GM23338 (cell line): ENCODE results near the gene CSTF2T. TPM values are rescaled to one million over a fixed set of nuclear protein-coding genes. Genes with fewer than 3 reads are reported as not detected.

Source experiments
- ATAC-seq: fragments of 200-7000 bp; cut with Tn5 transposase; 3 replicates; pipeline ENCODE4 v1.9.1; 2020
- DNase-seq: peaks from one replicate; pipeline ENCODE4 v3.0.0-alpha.2; 2015; ENCODE audit warnings: low spot score
- H2AFZ ChIP-seq: fragments of 200-600 bp; sonication (generic); 2 replicates; pipeline ENCODE4 v1.8.0; 2016; ENCODE audit warnings: antibody characterized with exemption, mild to moderate bottlenecking, moderate library complexity
- H3F3A ChIP-seq: fragments of 200-600 bp; sonication (generic); replicated peaks from 2 replicates; pipeline ENCODE4 v1.8.0; 2017; ENCODE audit warnings: antibody characterized with exemption, mixed run types, low read depth
- H3K27ac ChIP-seq: fragments of 200-600 bp; sonication (generic); 2 replicates; pipeline ENCODE4 v1.6.1; 2016; ENCODE audit warnings: low read depth
- H3K27me3 ChIP-seq: fragments of 200-600 bp; sonication (generic); 2 replicates; pipeline ENCODE4 v1.8.0; 2016; ENCODE audit warnings: mild to moderate bottlenecking, mixed run types, moderate library complexity; ENCODE audit not compliant: insufficient read depth
- H3K36me3 ChIP-seq: fragments of 200-600 bp; sonication (generic); 2 replicates; pipeline ENCODE4 v1.8.0; 2016; ENCODE audit warnings: mild to moderate bottlenecking; ENCODE audit not compliant: insufficient read depth
- H3K4me1 ChIP-seq: fragments of 200-600 bp; sonication (generic); 2 replicates; pipeline ENCODE4 v1.8.0; 2016; ENCODE audit warnings: mild to moderate bottlenecking, moderate library complexity; ENCODE audit not compliant: insufficient read depth
- H3K4me2 ChIP-seq: fragments of 200-600 bp; sonication (generic); 2 replicates; pipeline ENCODE4 v1.7.1; 2017; ENCODE audit warnings: mixed run types
- H3K4me3 ChIP-seq: fragments of 200-600 bp; sonication (generic); 2 replicates; pipeline ENCODE4 v1.6.1; 2016; ENCODE audit warnings: mixed run types
- H3K79me2 ChIP-seq: fragments of 200-600 bp; sonication (generic); replicated peaks from 2 replicates; pipeline ENCODE4 v1.8.0; 2017; ENCODE audit warnings: mild to moderate bottlenecking; ENCODE audit not compliant: insufficient read depth
- H3K9me2 ChIP-seq: fragments of 200-600 bp; sonication (generic); 2 replicates; pipeline ENCODE4 v1.8.0; 2017; ENCODE audit not compliant: insufficient read depth
- H4K20me1 ChIP-seq: fragments of 200-600 bp; sonication (generic); replicated peaks from 2 replicates; pipeline ENCODE4 v1.8.0; 2017; ENCODE audit warnings: mild to moderate bottlenecking; ENCODE audit not compliant: insufficient read depth
- H3K27ac Mint-ChIP-seq: 2 replicates; pipeline ENCODE4 v1.8.0; 2020; ENCODE audit warnings: inconsistent platforms, mild to moderate bottlenecking, moderate library complexity, mixed read lengths
- H3K27me3 Mint-ChIP-seq: 3 replicates; pipeline ENCODE4 v1.8.0; 2022; ENCODE audit warnings: low read depth, mild to moderate bottlenecking, moderate library complexity, mixed read lengths, inconsistent platforms; ENCODE audit not compliant: insufficient read depth, poor library complexity
- H3K36me3 Mint-ChIP-seq: 3 replicates; pipeline ENCODE4 v1.8.0; 2021; ENCODE audit warnings: low read depth, mild to moderate bottlenecking, inconsistent platforms, moderate library complexity, mixed read lengths
- H3K4me1 Mint-ChIP-seq: 3 replicates; pipeline ENCODE4 v1.8.0; 2020; ENCODE audit warnings: mild to moderate bottlenecking, inconsistent platforms, mixed read lengths
- H3K4me3 Mint-ChIP-seq: 3 replicates; pipeline ENCODE4 v1.8.0; 2021; ENCODE audit warnings: moderate library complexity, mild to moderate bottlenecking, inconsistent platforms, mixed read lengths
- H3K9me3 Mint-ChIP-seq: 3 replicates; pipeline ENCODE4 v1.8.0; 2020; ENCODE audit warnings: moderate library complexity, mild to moderate bottlenecking, inconsistent platforms, mixed read lengths
- CTCF ChIP-seq, 2 experiments: fragments of 200-600 bp in 1 of 2; sonication (generic) in 1 of 2; conservative IDR thresholded peaks; 2 replicates each; pipeline versions ENCODE4 v1.5.1 to v1.6.1; 2016 to 2017; ENCODE audit warnings: antibody characterized with exemption in 2 of 2, low read depth in 2 of 2, mild to moderate bottlenecking in 2 of 2, moderate library complexity in 1 of 2
- EZH2 ChIP-seq: fragments of 200-600 bp; sonication (generic); IDR thresholded peaks from one replicate; pipeline ENCODE4 v1.8.0; 2017; ENCODE audit warnings: antibody characterized with exemption, mild to moderate bottlenecking, low read depth; ENCODE audit not compliant: unreplicated experiment
- EZH2phosphoT487 ChIP-seq: fragments of 200-600 bp; sonication (generic); IDR thresholded peaks from one replicate; pipeline ENCODE4 v1.8.1; 2018; ENCODE audit warnings: antibody characterized with exemption; ENCODE audit not compliant: unreplicated experiment
- JUNB ChIP-seq: IDR thresholded peaks from one replicate; pipeline ENCODE4 v1.6.1; 2016; ENCODE audit warnings: antibody characterized with exemption; ENCODE audit not compliant: unreplicated experiment
- POLR2AphosphoS5 ChIP-seq: IDR thresholded peaks from 2 replicates; pipeline ENCODE4 v1.6.1; 2016; ENCODE audit warnings: antibody characterized with exemption, low read depth
- STAT1 ChIP-seq: IDR thresholded peaks from one replicate; pipeline ENCODE4 v1.6.1; 2016; ENCODE audit warnings: antibody characterized with exemption; ENCODE audit not compliant: unreplicated experiment
- ZNF331 ChIP-seq: fragments of 250-450 bp; sonication (Bioruptor Pico); IDR thresholded peaks from 2 replicates; pipeline ENCODE4 v1.5.0; 2020; ENCODE audit warnings: low read depth, mild to moderate bottlenecking, moderate library complexity
- polyA plus RNA-seq: library from polyadenylated mRNA; unstranded; fragments of >200 nt; fragmentation: Nextera tagmentation; extraction: Ambion mirVana; gene quantifications from 2 replicates; pipeline ENCODE4 v1.2.1, GENCODE V29; 2016
- total RNA-seq: library from RNA; depleted of rRNA; stranded (reverse); fragments of >200 nt; shearing (Covaris generic); gene quantifications from 2 replicates; pipeline ENCODE4 v1.2.3, GENCODE V29; 2014
- TF ChIP-seq, protein P1 (sequence below): IDR thresholded peaks from one replicate; pipeline ENCODE4 v1.6.1; 2018; ENCODE audit warnings: antibody characterized with exemption; ENCODE audit not compliant: unreplicated experiment
- TF ChIP-seq, protein P2 (sequence below): fragments of 250-450 bp; sonication (Bioruptor Pico); IDR thresholded peaks from 2 replicates; pipeline ENCODE4 v1.5.0; 2020; ENCODE audit warnings: mild to moderate bottlenecking, moderate library complexity
- TF ChIP-seq, protein P3 (sequence below): IDR thresholded peaks from 2 replicates; pipeline ENCODE4 v1.6.1; 2016; ENCODE audit warnings: antibody characterized with exemption

The CSTF2T gene
- total and polyA plus RNA-seq, 2 experiments from 2014 or later = 9.8 to 31.9 TPM

DNA sequence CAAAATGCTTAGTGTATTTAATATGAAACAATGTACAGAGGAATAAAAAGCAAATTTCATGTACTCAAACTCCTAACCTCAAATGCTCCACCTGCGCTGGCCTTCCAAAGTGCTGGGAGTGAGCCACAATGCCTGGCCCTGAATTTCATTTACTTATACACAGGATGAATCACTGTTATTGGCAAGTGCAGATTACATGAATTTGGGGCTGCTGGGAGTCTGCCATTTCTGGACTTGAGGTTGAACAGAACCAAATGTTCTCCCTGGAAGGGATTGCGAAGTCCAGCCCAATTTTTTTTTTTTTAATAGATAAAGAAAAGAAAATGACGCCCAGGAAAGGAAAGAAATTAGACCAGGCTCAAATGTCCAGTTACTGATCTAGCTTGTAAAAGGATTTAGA lies 6.8 kb upstream of the CSTF2T start:
- Mint-ChIP-seq H3K4me1 (peaks cover 20% of the 10 kb centered on the region), H3K4me3 (no peak overlapping the region), H3K9me3 (no peaks in the 10 kb centered on the region), H3K36me3 (no peaks in the 10 kb centered on the region), H3K27ac (no peak overlapping the region), H3K27me3 (no peaks in the 10 kb centered on the region)
- Histone ChIP-seq H3K27me3 (no peaks in the 10 kb centered on the region), H3F3A (no peaks in the 10 kb centered on the region), H3K9me2 (no peaks in the 10 kb centered on the region; the same call in 1 of the 2 replicates), H3K4me3 (no peak overlapping the region), H3K4me1 (peaks cover 8% of the 10 kb centered on the region), H2AFZ (no peak overlapping the region), H3K27ac (no peak overlapping the region), H4K20me1 (no peaks in the 10 kb centered on the region), H3K36me3 (no peaks in the 10 kb centered on the region), H3K4me2 (no peak overlapping the region), H3K79me2 (no peaks in the 10 kb centered on the region)
- TF ChIP-seq POLR2AphosphoS5 = no peak
- no peak for TF ChIP-seq EZH2
- TF ChIP-seq EZH2phosphoT487 = no peak
- TF ChIP-seq JUNB = no peak
- TF ChIP-seq, protein P1, sequence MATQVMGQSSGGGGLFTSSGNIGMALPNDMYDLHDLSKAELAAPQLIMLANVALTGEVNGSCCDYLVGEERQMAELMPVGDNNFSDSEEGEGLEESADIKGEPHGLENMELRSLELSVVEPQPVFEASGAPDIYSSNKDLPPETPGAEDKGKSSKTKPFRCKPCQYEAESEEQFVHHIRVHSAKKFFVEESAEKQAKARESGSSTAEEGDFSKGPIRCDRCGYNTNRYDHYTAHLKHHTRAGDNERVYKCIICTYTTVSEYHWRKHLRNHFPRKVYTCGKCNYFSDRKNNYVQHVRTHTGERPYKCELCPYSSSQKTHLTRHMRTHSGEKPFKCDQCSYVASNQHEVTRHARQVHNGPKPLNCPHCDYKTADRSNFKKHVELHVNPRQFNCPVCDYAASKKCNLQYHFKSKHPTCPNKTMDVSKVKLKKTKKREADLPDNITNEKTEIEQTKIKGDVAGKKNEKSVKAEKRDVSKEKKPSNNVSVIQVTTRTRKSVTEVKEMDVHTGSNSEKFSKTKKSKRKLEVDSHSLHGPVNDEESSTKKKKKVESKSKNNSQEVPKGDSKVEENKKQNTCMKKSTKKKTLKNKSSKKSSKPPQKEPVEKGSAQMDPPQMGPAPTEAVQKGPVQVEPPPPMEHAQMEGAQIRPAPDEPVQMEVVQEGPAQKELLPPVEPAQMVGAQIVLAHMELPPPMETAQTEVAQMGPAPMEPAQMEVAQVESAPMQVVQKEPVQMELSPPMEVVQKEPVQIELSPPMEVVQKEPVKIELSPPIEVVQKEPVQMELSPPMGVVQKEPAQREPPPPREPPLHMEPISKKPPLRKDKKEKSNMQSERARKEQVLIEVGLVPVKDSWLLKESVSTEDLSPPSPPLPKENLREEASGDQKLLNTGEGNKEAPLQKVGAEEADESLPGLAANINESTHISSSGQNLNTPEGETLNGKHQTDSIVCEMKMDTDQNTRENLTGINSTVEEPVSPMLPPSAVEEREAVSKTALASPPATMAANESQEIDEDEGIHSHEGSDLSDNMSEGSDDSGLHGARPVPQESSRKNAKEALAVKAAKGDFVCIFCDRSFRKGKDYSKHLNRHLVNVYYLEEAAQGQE = no peak
- TF ChIP-seq, protein P2, sequence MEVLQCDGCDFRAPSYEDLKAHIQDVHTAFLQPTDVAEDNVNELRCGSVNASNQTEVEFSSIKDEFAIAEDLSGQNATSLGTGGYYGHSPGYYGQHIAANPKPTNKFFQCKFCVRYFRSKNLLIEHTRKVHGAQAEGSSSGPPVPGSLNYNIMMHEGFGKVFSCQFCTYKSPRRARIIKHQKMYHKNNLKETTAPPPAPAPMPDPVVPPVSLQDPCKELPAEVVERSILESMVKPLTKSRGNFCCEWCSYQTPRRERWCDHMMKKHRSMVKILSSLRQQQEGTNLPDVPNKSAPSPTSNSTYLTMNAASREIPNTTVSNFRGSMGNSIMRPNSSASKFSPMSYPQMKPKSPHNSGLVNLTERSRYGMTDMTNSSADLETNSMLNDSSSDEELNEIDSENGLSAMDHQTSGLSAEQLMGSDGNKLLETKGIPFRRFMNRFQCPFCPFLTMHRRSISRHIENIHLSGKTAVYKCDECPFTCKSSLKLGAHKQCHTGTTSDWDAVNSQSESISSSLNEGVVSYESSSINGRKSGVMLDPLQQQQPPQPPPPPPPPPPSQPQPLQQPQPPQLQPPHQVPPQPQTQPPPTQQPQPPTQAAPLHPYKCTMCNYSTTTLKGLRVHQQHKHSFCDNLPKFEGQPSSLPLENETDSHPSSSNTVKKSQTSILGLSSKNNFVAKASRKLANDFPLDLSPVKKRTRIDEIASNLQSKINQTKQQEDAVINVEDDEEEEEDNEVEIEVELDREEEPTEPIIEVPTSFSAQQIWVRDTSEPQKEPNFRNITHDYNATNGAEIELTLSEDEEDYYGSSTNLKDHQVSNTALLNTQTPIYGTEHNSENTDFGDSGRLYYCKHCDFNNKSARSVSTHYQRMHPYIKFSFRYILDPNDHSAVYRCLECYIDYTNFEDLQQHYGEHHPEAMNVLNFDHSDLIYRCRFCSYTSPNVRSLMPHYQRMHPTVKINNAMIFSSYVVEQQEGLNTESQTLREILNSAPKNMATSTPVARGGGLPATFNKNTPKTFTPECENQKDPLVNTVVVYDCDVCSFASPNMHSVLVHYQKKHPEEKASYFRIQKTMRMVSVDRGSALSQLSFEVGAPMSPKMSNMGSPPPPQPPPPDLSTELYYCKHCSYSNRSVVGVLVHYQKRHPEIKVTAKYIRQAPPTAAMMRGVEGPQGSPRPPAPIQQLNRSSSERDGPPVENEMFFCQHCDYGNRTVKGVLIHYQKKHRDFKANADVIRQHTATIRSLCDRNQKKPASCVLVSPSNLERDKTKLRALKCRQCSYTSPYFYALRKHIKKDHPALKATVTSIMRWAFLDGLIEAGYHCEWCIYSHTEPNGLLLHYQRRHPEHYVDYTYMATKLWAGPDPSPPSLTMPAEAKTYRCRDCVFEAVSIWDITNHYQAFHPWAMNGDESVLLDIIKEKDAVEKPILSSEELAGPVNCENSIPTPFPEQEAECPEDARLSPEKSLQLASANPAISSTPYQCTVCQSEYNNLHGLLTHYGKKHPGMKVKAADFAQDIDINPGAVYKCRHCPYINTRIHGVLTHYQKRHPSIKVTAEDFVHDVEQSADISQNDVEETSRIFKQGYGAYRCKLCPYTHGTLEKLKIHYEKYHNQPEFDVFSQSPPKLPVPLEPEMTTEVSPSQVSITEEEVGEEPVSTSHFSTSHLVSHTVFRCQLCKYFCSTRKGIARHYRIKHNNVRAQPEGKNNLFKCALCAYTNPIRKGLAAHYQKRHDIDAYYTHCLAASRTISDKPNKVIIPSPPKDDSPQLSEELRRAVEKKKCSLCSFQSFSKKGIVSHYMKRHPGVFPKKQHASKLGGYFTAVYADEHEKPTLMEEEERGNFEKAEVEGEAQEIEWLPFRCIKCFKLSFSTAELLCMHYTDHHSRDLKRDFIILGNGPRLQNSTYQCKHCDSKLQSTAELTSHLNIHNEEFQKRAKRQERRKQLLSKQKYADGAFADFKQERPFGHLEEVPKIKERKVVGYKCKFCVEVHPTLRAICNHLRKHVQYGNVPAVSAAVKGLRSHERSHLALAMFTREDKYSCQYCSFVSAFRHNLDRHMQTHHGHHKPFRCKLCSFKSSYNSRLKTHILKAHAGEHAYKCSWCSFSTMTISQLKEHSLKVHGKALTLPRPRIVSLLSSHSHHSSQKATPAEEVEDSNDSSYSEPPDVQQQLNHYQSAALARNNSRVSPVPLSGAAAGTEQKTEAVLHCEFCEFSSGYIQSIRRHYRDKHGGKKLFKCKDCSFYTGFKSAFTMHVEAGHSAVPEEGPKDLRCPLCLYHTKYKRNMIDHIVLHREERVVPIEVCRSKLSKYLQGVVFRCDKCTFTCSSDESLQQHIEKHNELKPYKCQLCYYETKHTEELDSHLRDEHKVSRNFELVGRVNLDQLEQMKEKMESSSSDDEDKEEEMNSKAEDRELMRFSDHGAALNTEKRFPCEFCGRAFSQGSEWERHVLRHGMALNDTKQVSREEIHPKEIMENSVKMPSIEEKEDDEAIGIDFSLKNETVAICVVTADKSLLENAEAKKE = no peak
- no peak for TF ChIP-seq ZNF331 (CRISPR knock-in tag)
- TF ChIP-seq STAT1 = no peak
- no peak for TF ChIP-seq CTCF (conservative IDR thresholded peaks at IDR 0.05; ENCODE audit: low read depth in 2 of 2)
- TF ChIP-seq, protein P3, sequence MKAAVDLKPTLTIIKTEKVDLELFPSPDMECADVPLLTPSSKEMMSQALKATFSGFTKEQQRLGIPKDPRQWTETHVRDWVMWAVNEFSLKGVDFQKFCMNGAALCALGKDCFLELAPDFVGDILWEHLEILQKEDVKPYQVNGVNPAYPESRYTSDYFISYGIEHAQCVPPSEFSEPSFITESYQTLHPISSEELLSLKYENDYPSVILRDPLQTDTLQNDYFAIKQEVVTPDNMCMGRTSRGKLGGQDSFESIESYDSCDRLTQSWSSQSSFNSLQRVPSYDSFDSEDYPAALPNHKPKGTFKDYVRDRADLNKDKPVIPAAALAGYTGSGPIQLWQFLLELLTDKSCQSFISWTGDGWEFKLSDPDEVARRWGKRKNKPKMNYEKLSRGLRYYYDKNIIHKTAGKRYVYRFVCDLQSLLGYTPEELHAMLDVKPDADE = no peak
- ATAC-seq = no peak
- no peak for DNase-seq
